GM04503 (cell line): ENCODE data around the gene SLC9A1.
A peak's percentile ranks its signal among the peaks of the same experiment; 100 is the strongest.

Experiments
- DNase-seq: peaks from one replicate; pipeline ENCODE4 v3.0.0-alpha.2; 2012; ENCODE audit warnings: low read depth

The SLC9A1 gene

GRCh38 chr1:27102707-27103468, 52.0 kb downstream of the SLC9A1 start:
- DNase-seq, result no peak

GRCh38 chr1:27102134-27102706, 52.7 kb downstream of the SLC9A1 start:
- DNase-seq, result no peak

GRCh38 chr1:27101696-27102095, 53.2 kb downstream of the SLC9A1 start:
- DNase-seq, result no peak

GRCh38 chr1:27101054-27101491, 53.9 kb downstream of the SLC9A1 start:
- DNase-seq, result no peak

- no peak for DNase-seq
Observed at GRCh38 chr1:27100335-27101053, 54.4 kb downstream of the SLC9A1 start.

- peak; percentile 66 for DNase-seq
Observed at GRCh38 chr1:27099587-27100334, 55.2 kb downstream of the SLC9A1 start.

- no peak for DNase-seq
Observed at GRCh38 chr1:27099135-27099586, 55.8 kb downstream of the SLC9A1 start.

- no peak for DNase-seq
Observed at GRCh38 chr1:27098431-27099134, 56.3 kb downstream of the SLC9A1 start.

GRCh38 chr1:27097484-27097917, 57.4 kb downstream of the SLC9A1 start:
- DNase-seq, result peak; percentile 31

GRCh38 chr1:27095576-27095975, 59.3 kb downstream of the SLC9A1 start:
- DNase-seq, result no peak

GRCh38 chr1:27092888-27093287, 62.0 kb downstream of the SLC9A1 start:
- no peak for DNase-seq

GRCh38 chr1:27090911-27091310, 64.0 kb downstream of the SLC9A1 start:
- no peak for DNase-seq

GRCh38 chr1:27087371-27088220, 67.3 kb downstream of the SLC9A1 start:
- DNase-seq, result no peak

- no peak for DNase-seq
Observed at GRCh38 chr1:27086628-27087027, 68.3 kb downstream of the SLC9A1 start.

- no peak for DNase-seq
Observed at GRCh38 chr1:27086026-27086425, 68.9 kb downstream of the SLC9A1 start.

- DNase-seq, result no peak
Observed at GRCh38 chr1:27084107-27084506, 70.8 kb downstream of the SLC9A1 start.

GRCh38 chr1:27077968-27078367, 77.0 kb downstream of the SLC9A1 start:
- no peak for DNase-seq

GRCh38 chr1:27076803-27077202, 78.1 kb downstream of the SLC9A1 start:
- no peak for DNase-seq

GRCh38 chr1:27074175-27074780, 80.6 kb downstream of the SLC9A1 start:
- DNase-seq, result no peak

- peak; percentile 37 for DNase-seq
Observed at GRCh38 chr1:27071049-27071416, 83.9 kb downstream of the SLC9A1 start.
